HepG2 (cell line): ENCODE measurements around the gene NDUFB3. TPM values are rescaled to one million over a fixed set of nuclear protein-coding genes. Genes with fewer than 3 reads are reported as not detected.

Source experiments
- ATAC-seq: fragments of 200-7000 bp; cut with Tn5 transposase; 3 replicates; pipeline ENCODE4 v1.9.1; 2020; ENCODE audit warnings: mild to moderate bottlenecking, moderate library complexity
- BruUV-seq: library from RNA; stranded (reverse); fragments of 400-500 nt; replicated peaks from 2 replicates; lab custom pipeline; 2021; lab: Mats Ljungman, UMichigan
- CTCF ChIA-PET: fragments of 300-600 bp; formaldehyde crosslinking; extraction: SDS; loops from one replicate; lab custom pipeline; 2021; ENCODE audit warnings: low total read pairs, inconsistent platforms, low intra/inter-chr PET ratio; lab: Yijun Ruan, JAX
- POLR2A ChIA-PET: fragments of 350-600 bp; sonication (Branson Sonifier 250); formaldehyde crosslinking; loops from one replicate; lab custom pipeline; 2020; ENCODE audit warnings: antibody characterized with exemption, inconsistent platforms; lab: Yijun Ruan, JAX
- DNase-seq: peaks from one replicate; pipeline ENCODE4 v3.0.0-alpha.2; 2015; ENCODE audit warnings: low spot score
- FAIRE-seq: peaks from 3 replicates; lab custom pipeline; 2011; peaks lifted over from hg19 to GRCh38; lab: Jason Lieb, UNC
- H2AFZ ChIP-seq: one replicate; pipeline ENCODE4 v1.6.1; 2011; ENCODE audit warnings: low read length, inconsistent platforms
- H3K27ac ChIP-seq: fragments of 300-600 bp; 3 replicates; pipeline ENCODE4 v1.8.0; 2011; ENCODE audit warnings: mixed run types, mild to moderate bottlenecking, mixed read lengths, low read length, inconsistent platforms; ENCODE audit not compliant: insufficient read depth; ENCODE audit errors: extremely low read length
- H3K27me3 ChIP-seq, 2 experiments: fragments of 200-600 bp in 1 of 2; 2 replicates in 1 of 2; 3 replicates in 1 of 2; pipeline versions ENCODE4 v1.6.0 to v1.8.0; 2011; ENCODE audit warnings: low read length in 2 of 2, mild to moderate bottlenecking in 2 of 2, moderate library complexity in 2 of 2, inconsistent platforms in 1 of 2; ENCODE audit not compliant: insufficient read depth in 2 of 2, control insufficient read depth in 1 of 2
- H3K36me3 ChIP-seq, 2 experiments: fragments of 200-600 bp in 1 of 2; replicated peaks in 1 of 2; 2 replicates in 1 of 2; 3 replicates in 1 of 2; pipeline versions ENCODE4 v1.5.1 to v1.8.0; 2011; ENCODE audit warnings: low read length in 2 of 2, inconsistent platforms in 1 of 2; ENCODE audit not compliant: insufficient read depth in 2 of 2, control insufficient read depth in 1 of 2
- H3K4me1 ChIP-seq: 2 replicates; pipeline ENCODE4 v1.5.1; 2012; ENCODE audit warnings: low read length, inconsistent platforms; ENCODE audit not compliant: insufficient read depth
- H3K4me2 ChIP-seq: 2 replicates; pipeline ENCODE4 v1.6.0; 2011; ENCODE audit warnings: low read depth, low read length, inconsistent platforms
- H3K4me3 ChIP-seq, 3 experiments: fragments of 200-600 bp in 1 of 3; sonication (generic), shearing (Covaris generic) in 1 of 3; replicated peaks in 1 of 3; 2 replicates each; pipeline ENCODE4 v1.5.1; 2011 to 2016; ENCODE audit warnings: low read length in 3 of 3, inconsistent platforms in 2 of 3, low read depth in 2 of 3, mild to moderate bottlenecking in 2 of 3, control low read depth in 1 of 3, mixed read lengths in 1 of 3; ENCODE audit not compliant: insufficient read depth in 1 of 3
- H3K79me2 ChIP-seq: one replicate; pipeline ENCODE4 v1.6.1; 2011; ENCODE audit warnings: low read length, inconsistent platforms; ENCODE audit not compliant: insufficient read depth
- H3K9ac ChIP-seq: 2 replicates; pipeline ENCODE4 v1.6.0; 2011; ENCODE audit warnings: mild to moderate bottlenecking, low read depth, low read length, inconsistent platforms; ENCODE audit not compliant: insufficient read depth
- H3K9me3 ChIP-seq: 2 replicates; pipeline ENCODE4 v1.5.1; 2012; ENCODE audit warnings: mild to moderate bottlenecking, low read length
- H4K20me1 ChIP-seq: 2 replicates; pipeline ENCODE4 v1.6.0; 2011; ENCODE audit warnings: inconsistent platforms, mild to moderate bottlenecking, low read length, moderate library complexity; ENCODE audit not compliant: insufficient read depth
- ISL2 ChIP-seq: sonication (generic); formaldehyde crosslinking; IDR thresholded peaks from 2 replicates; pipeline ENCODE4 v1.5.0; 2020; ENCODE audit warnings: missing genetic modification reagents
- MBNL3 ChIP-seq: fragments of 250-450 bp; sonication (Bioruptor Pico); conservative IDR thresholded peaks from 2 replicates; pipeline ENCODE4 v1.8.0; 2022; ENCODE audit warnings: mild to moderate bottlenecking, inconsistent platforms
- MED8 ChIP-seq: sonication (generic); formaldehyde crosslinking; IDR thresholded peaks from 2 replicates; pipeline ENCODE4 v1.8.1; 2023; ENCODE audit warnings: mild to moderate bottlenecking, missing genetic modification reagents; ENCODE audit not compliant: insufficient replicate concordance
- POLR2A ChIP-seq, 2 experiments: IDR thresholded peaks; 2 replicates each; pipeline ENCODE4 v1.6.1; 2011; ENCODE audit warnings: low read depth in 2 of 2, low read length in 2 of 2, mild to moderate bottlenecking in 1 of 2, moderate library complexity in 1 of 2; ENCODE audit not compliant: insufficient read depth in 1 of 2
- PTBP1 ChIP-seq: fragments of 200-400 bp; formaldehyde crosslinking; IDR thresholded peaks from 2 replicates; pipeline ENCODE4 v1.6.1; 2018; ENCODE audit warnings: low read length, low read depth; ENCODE audit not compliant: poor library complexity, severe bottlenecking
- REXO4 ChIP-seq: sonication (generic); formaldehyde crosslinking; IDR thresholded peaks from 2 replicates; pipeline ENCODE4 v1.8.0; 2022; ENCODE audit warnings: missing genetic modification reagents, mild to moderate bottlenecking, borderline replicate concordance
- RXRB ChIP-seq: IDR thresholded peaks from 2 replicates; pipeline ENCODE4 v1.6.1; 2016; ENCODE audit warnings: borderline replicate concordance, missing genetic modification reagents, missing compliant biosample characterization
- SIN3A ChIP-seq: IDR thresholded peaks from 2 replicates; pipeline ENCODE4 v1.6.1; 2011; ENCODE audit warnings: low read depth, mild to moderate bottlenecking, control low read depth, low read length, borderline replicate concordance
- SOX5 ChIP-seq: IDR thresholded peaks from 2 replicates; pipeline ENCODE4 v1.6.1; 2016; ENCODE audit warnings: borderline replicate concordance
- SRSF4 ChIP-seq: fragments of 200-400 bp; formaldehyde crosslinking; IDR thresholded peaks from one replicate; pipeline ENCODE4 v1.6.1; 2018; ENCODE audit warnings: mild to moderate bottlenecking, low read depth, low read length, moderate library complexity; ENCODE audit not compliant: poor library complexity, severe bottlenecking
- ZNF101 ChIP-seq: sonication (generic); formaldehyde crosslinking; IDR thresholded peaks from 2 replicates; pipeline ENCODE4 v1.4.0; 2020; ENCODE audit warnings: mild to moderate bottlenecking, low read depth, missing genetic modification reagents, borderline replicate concordance
- ZNF234 ChIP-seq: sonication (generic); formaldehyde crosslinking; conservative IDR thresholded peaks from 2 replicates; pipeline ENCODE4 v1.5.1; 2020; ENCODE audit warnings: mild to moderate bottlenecking, missing genetic modification reagents
- WGBS: methylation state at CpG from one replicate; pipeline ENCODE4 v1.1.6; 2017; ENCODE audit warnings: low lambda C conversion rate; 5-methylcytosine and 5-hydroxymethylcytosine counted together
- in situ Hi-C: cut with HindIII; loops from 2 replicates; pipeline ENCODE4 v1.10.0; 2017; ENCODE audit warnings: low pct_unique_long_range_greater_than_20kb; ENCODE audit not compliant: extremely low pct_ligation_motif_present
- intact Hi-C: fragments of 100-400 bp; cut with micrococcal nuclease; formaldehyde crosslinking; loops from one replicate; pipeline ENCODE4 v1.10.0; 2022; ENCODE audit not compliant: unreplicated experiment
- polyA plus RNA-seq, 8 experiments: library from polyadenylated mRNA; depleted of rRNA in 3 of 8; stranded (reverse) in 7 of 8; unstranded in 1 of 8; fragments of >200 nt; fragmentation: Illumina TruSeq in 4 of 8; extraction: Trizol in 4 of 8; gene quantifications; 2 replicates each; pipeline versions ENCODE4 v1.2.1 to v1.2.3, GENCODE V29; 2011 to 2016; ENCODE audit warnings: low read depth in 4 of 8, missing spikeins in 1 of 8, mixed read lengths in 1 of 8; ENCODE audit not compliant: insufficient read depth in 1 of 8
- total RNA-seq, 5 experiments: library from RNA; depleted of rRNA; stranded (reverse); fragments of >200 nt; fragmentation: Illumina TruSeq; extraction: Trizol; gene quantifications; 2 replicates each; pipeline ENCODE4 v1.2.3, GENCODE V29; 2016; ENCODE audit warnings: low read depth in 1 of 5
- TF ChIP-seq, protein P1 (sequence below): sonication (generic); formaldehyde crosslinking; IDR thresholded peaks from 2 replicates; pipeline ENCODE4 v1.4.0; 2020; ENCODE audit warnings: low read depth, mild to moderate bottlenecking, missing genetic modification reagents
- TF ChIP-seq, protein P2 (sequence below): sonication (generic); formaldehyde crosslinking; conservative IDR thresholded peaks from 2 replicates; pipeline ENCODE4 v1.4.0; 2020; ENCODE audit warnings: missing genetic modification reagents

The NDUFB3 gene
- total and polyA plus RNA-seq, 2 of the 13 experiments (the other 11 are each of a cell fraction or from before 2014, with no cell fraction given), result 50.7 to 159 TPM

GRCh38 chr2:201130524-201131186, 58.9 kb downstream of the NDUFB3 start:
- in situ Hi-C loops (no loop called here), intact Hi-C loops (no loop called here)
- Histone ChIP-seq H3K4me1 (peaks cover 39% of the 10 kb centered on the region), H2AFZ (no peak overlapping the region), H3K27me3 (no peaks in the 10 kb centered on the region), H3K27ac (no peak overlapping the region), H4K20me1 (peaks cover 5% of the 10 kb centered on the region; the same call in 1 of the 2 replicates), H3K9ac (no peak overlapping the region)
- ATAC-seq (no peak), FAIRE-seq (no peak)
- WGBS, result 96% methylated on average over 3 of the region's 3 CpGs
- TF ChIP-seq ZNF234 (CRISPR knock-in tag), result no peak
- no peak for TF ChIP-seq SOX5
- no peak for TF ChIP-seq SIN3A
- TF ChIP-seq MED8, result no peak
- TF ChIP-seq, protein P1, sequence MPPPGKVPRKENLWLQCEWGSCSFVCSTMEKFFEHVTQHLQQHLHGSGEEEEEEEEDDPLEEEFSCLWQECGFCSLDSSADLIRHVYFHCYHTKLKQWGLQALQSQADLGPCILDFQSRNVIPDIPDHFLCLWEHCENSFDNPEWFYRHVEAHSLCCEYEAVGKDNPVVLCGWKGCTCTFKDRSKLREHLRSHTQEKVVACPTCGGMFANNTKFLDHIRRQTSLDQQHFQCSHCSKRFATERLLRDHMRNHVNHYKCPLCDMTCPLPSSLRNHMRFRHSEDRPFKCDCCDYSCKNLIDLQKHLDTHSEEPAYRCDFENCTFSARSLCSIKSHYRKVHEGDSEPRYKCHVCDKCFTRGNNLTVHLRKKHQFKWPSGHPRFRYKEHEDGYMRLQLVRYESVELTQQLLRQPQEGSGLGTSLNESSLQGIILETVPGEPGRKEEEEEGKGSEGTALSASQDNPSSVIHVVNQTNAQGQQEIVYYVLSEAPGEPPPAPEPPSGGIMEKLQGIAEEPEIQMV (CRISPR knock-in tag), result no peak
- no peak for TF ChIP-seq POLR2A (IDR thresholded peaks at IDR 0.05; ENCODE audit: insufficient read depth in 1 of 2, low read depth in 2 of 2, low read length in 2 of 2)
- TF ChIP-seq MBNL3, result no peak
- TF ChIP-seq REXO4 (CRISPR knock-in tag), result no peak
- no peak for TF ChIP-seq RXRB (CRISPR knock-in tag)
- no peak for TF ChIP-seq SRSF4
- no peak for TF ChIP-seq ISL2 (CRISPR knock-in tag)
- TF ChIP-seq PTBP1, result no peak
- TF ChIP-seq, protein P2, sequence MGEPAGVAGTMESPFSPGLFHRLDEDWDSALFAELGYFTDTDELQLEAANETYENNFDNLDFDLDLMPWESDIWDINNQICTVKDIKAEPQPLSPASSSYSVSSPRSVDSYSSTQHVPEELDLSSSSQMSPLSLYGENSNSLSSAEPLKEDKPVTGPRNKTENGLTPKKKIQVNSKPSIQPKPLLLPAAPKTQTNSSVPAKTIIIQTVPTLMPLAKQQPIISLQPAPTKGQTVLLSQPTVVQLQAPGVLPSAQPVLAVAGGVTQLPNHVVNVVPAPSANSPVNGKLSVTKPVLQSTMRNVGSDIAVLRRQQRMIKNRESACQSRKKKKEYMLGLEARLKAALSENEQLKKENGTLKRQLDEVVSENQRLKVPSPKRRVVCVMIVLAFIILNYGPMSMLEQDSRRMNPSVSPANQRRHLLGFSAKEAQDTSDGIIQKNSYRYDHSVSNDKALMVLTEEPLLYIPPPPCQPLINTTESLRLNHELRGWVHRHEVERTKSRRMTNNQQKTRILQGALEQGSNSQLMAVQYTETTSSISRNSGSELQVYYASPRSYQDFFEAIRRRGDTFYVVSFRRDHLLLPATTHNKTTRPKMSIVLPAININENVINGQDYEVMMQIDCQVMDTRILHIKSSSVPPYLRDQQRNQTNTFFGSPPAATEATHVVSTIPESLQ (CRISPR knock-in tag), result no peak
- TF ChIP-seq ZNF101 (CRISPR knock-in tag), result no peak
- TF ChIP-seq, all 625 proteins: peak for 0
- H3K4me3 ChIP-seq, result no peak overlapping the region
- no peak for DNase-seq
- CTCF ChIA-PET, result no interaction called here
- H3K9me3 ChIP-seq, result no peaks in the 10 kb centered on the region
- POLR2A ChIA-PET, result interaction anchor here (1.0 to 1.5 kb wide), 3 partner anchors 14 to 167 kb away, joined by 3 to 10 read pairs (median 3); partner anchors contain the start of genes CFLAR and ORC2
- peaks cover 20 to 38% of the 10 kb centered on the region in 2 experiments for H3K36me3 ChIP-seq
- TSS peak; percentile 11 for BruUV-seq
- no peak overlapping the region for H3K4me2 ChIP-seq
- H3K79me2 ChIP-seq, result peaks cover 71% of the 10 kb centered on the region
